NCI-H510A (cell line): Measurements from ENCODE around the gene METAP1.
"Not testable (repeated sequence)": the region's sequence is repeated elsewhere in the genome, so short reads cannot be mapped to it uniquely, and the experiment has no call there.

Experiments
- DNase-seq: peaks from one replicate; lab custom pipeline; 2025; lab: John Stamatoyannopoulos, UW

METAP1 gene

GRCh38 chr4:98995183-98996055 lies at the start of gene METAP1:
TSS of gene METAP1 (plus strand) at chr4:98995721. CDS start at chr4:98995754, 33 bp downstream.
- peak; percentile 91 for DNase-seq

- no peak for DNase-seq
Observed at GRCh38 chr4:98946359-98946758, 49.2 kb upstream of the METAP1 start.

GRCh38 chr4:98950925-98951324 lies 44.6 kb upstream of the METAP1 start:
- DNase-seq: no peak

- DNase-seq: no peak
Observed at GRCh38 chr4:98951710-98952109, 43.8 kb upstream of the METAP1 start.

GRCh38 chr4:98955229-98955628 lies 40.3 kb upstream of the METAP1 start:
- no peak for DNase-seq

GRCh38 chr4:98958065-98958464 lies 37.5 kb upstream of the METAP1 start:
- DNase-seq: no peak

- no peak for DNase-seq
Observed at GRCh38 chr4:98959411-98959810, 36.1 kb upstream of the METAP1 start.

- no peak for DNase-seq
Observed at GRCh38 chr4:98961770-98962169, 33.8 kb upstream of the METAP1 start.

GRCh38 chr4:98963538-98964433 lies 31.7 kb upstream of the METAP1 start:
- DNase-seq: no peak

- DNase-seq: no peak
Observed at GRCh38 chr4:98966926-98967325, 28.6 kb upstream of the METAP1 start.

- no peak for DNase-seq
Observed at GRCh38 chr4:98967786-98968329, 27.7 kb upstream of the METAP1 start.

- DNase-seq: no peak
Observed at GRCh38 chr4:98969878-98970785, 25.4 kb upstream of the METAP1 start.

- no peak for DNase-seq
Observed at GRCh38 chr4:98976716-98977115, 18.8 kb upstream of the METAP1 start.

- DNase-seq: no peak
Observed at GRCh38 chr4:98977557-98977956, 18.0 kb upstream of the METAP1 start.

- no peak for DNase-seq
Observed at GRCh38 chr4:98987720-98988119, 7.8 kb upstream of the METAP1 start.

- not testable (repeated sequence) for DNase-seq
Observed at GRCh38 chr4:98992835-98993234, 2.7 kb upstream of the METAP1 start.

GRCh38 chr4:98993419-98994071 lies 2.0 kb upstream of the METAP1 start:
- no peak for DNase-seq

GRCh38 chr4:98994474-98995182 lies 893 bp upstream of the METAP1 start:
- no peak for DNase-seq

- no peak for DNase-seq
Observed at GRCh38 chr4:98996056-98996764, 689 bp downstream of the METAP1 start.

- no peak for DNase-seq
Observed at GRCh38 chr4:98996765-98997068, 1.2 kb downstream of the METAP1 start.
